ENCODE measurements around the gene CSTF3.

The CSTF3 gene

GRCh38 chr11:33040033-33040861, 121.0 kb downstream of the CSTF3 start:
- no peak for FAIRE-seq

- no peak for FAIRE-seq
Observed at GRCh38 chr11:33039274-33040032, 121.8 kb downstream of the CSTF3 start, which contains the start of gene TCP11L1. TSS of gene TCP11L1 (plus strand) at chr11:33039572. CDS start at chr11:33043774, 4,202 bp downstream.

- no peak for FAIRE-seq
Observed at GRCh38 chr11:33035011-33035410, 126.3 kb downstream of the CSTF3 start.

All from G401.6 (cell line).